ENCODE measurements around the gene KPNA4.
A peak's percentile ranks its signal among the peaks of the same experiment; 100 is the strongest.

The KPNA4 gene

GRCh38 chr3:160449636-160450598 is 115.5 kb downstream of the KPNA4 start, which contains the start of gene TRIM59:
Gene TRIM59, minus strand, starts transcription at chr3:160449786. Its CDS starts 10,603 bp downstream, at chr3:160439183.
- peak; percentile 91 for DNase-seq

DNA sequence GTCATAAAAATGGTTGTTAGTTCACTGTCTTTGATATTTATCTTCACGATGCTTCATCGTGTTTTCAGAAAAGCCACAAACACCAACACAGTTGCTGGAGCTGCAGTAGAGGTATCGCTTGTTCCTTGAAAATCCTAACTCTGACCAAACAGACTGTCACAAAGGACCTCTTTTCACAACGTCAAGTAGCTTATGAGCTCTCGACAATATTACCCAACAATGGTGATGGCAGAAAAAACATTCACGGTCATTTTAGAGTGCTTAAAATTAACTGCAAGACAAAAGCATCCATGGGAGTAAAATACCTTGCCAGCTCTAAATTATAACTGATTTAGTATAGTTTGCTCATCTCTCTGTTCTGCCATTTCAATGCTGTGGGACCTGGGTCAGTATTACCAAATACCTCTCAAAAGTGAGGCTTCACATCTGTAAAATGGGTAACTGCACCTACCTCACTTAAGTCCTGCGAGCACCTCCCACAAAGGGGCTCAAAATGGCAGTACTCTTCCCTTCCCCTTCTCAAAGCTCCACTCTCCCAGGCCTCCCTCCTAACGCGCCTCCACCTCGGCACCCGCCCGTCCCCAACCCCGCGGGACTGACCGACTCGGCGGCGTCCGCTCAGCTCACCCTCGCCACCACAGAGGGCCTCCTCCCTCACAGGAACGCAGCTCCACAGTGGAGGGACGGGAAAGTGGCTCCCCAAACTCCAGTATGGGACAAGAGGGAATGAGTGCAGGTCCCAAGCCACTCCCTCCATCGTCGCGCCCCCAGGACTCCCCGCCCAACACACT is 116.3 kb downstream of the KPNA4 start:
- DNase-seq = peak; percentile 39

- peak; percentile 6 for DNase-seq
These were observed 117.8 kb downstream of the KPNA4 start for GRCh38 chr3:160447544-160447943.

- DNase-seq = no peak
These were observed 118.8 kb downstream of the KPNA4 start for GRCh38 chr3:160446522-160447056.

GRCh38 chr3:160445854-160446253 is 119.5 kb downstream of the KPNA4 start:
- no peak for DNase-seq
